D721Med (cell line): ENCODE measurements around the gene GPR37L1.

Source experiments
- DNase-seq: peaks from one replicate; pipeline ENCODE4 v3.0.0; 2011; ENCODE audit warnings: low spot score; ENCODE audit not compliant: insufficient read length
- FAIRE-seq: peaks from 2 replicates; lab custom pipeline; 2011; peaks lifted over from hg19 to GRCh38; lab: Jason Lieb, UNC
- CTCF ChIP-seq: IDR thresholded peaks from 2 replicates; pipeline ENCODE4 v1.5.1; 2012; ENCODE audit warnings: mild to moderate bottlenecking, control low read depth; ENCODE audit not compliant: insufficient read depth; ENCODE audit errors: missing control alignments

GPR37L1 gene

GRCh38 chr1:202122639-202123335 is at the start of gene GPR37L1:
Gene GPR37L1, plus strand, starts transcription at chr1:202122917. Its CDS starts 47 bp downstream, at chr1:202122964.
- TF ChIP-seq CTCF = no peak
- no peak for DNase-seq
- no peak for FAIRE-seq

GRCh38 chr1:202073206-202073605 is 49.5 kb upstream of the GPR37L1 start:
- no peak for FAIRE-seq
- DNase-seq = no peak
- no peak for TF ChIP-seq CTCF

GRCh38 chr1:202074985-202075384 is 47.7 kb upstream of the GPR37L1 start:
- TF ChIP-seq CTCF = no peak
- DNase-seq (no peak), FAIRE-seq (no peak)

GRCh38 chr1:202075389-202075788 is 47.3 kb upstream of the GPR37L1 start:
- FAIRE-seq (no peak), DNase-seq (no peak)
- TF ChIP-seq CTCF = no peak

GRCh38 chr1:202076050-202076511 is 46.6 kb upstream of the GPR37L1 start:
- no peak for FAIRE-seq
- TF ChIP-seq CTCF = no peak
- DNase-seq = no peak

- no peak for TF ChIP-seq CTCF
- FAIRE-seq = no peak
- DNase-seq = no peak
These were observed 44.5 kb upstream of the GPR37L1 start for GRCh38 chr1:202078241-202078640.

- FAIRE-seq (no peak), DNase-seq (no peak)
- no peak for TF ChIP-seq CTCF
These were observed 40.7 kb upstream of the GPR37L1 start for GRCh38 chr1:202081992-202082391.
